GM18520 (cell line): ENCODE results near the gene PRSS48.
"Not testable (repeated sequence)": the region's sequence is repeated elsewhere in the genome, so short reads cannot be mapped to it uniquely, and the experiment has no call there.

Source experiments
- ATAC-seq: cut with Tn5 transposase; IDR thresholded peaks from one replicate; pipeline ENCODE4 v1.9.1; 2021; ENCODE audit not compliant: unreplicated experiment

The PRSS48 gene

DNA sequence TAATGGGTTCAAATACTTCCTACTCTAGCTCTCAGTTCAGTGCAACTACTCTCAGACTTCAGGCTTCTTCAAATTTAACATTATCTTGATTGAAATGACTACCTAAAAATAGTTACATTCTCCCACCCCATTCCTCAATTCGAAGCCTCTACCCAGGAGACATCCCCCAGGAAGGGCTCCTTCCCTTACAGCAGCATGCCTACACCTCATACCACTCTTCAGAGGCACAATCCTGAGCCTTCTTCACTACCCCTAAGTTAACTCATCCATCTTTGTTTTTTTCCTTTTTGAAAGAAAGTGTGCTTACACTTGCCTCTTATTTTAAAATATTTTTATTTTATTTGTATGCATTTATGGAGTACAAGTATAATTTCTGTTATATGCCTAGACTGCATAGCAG is 17.2 kb upstream of the PRSS48 start:
- ATAC-seq = no peak

DNA sequence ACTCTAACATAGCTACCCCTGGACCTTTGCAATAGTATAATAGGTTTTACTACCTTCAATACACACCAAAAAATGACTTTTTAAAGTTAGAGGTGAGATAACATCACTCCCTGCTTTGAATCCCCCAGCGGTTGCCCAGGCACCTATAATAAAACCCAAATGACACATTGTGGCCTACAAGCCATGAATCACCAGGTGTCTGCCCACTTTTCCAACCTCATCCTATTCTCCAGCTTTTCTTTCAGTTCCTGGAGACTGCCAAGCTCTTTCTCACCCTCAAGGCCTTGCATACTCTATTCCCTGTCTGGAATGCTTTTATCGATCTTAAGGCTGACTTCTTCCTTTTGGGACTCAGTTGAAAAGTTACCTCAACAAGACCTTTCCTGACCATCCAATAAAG is 16.4 kb upstream of the PRSS48 start:
- no peak for ATAC-seq

DNA sequence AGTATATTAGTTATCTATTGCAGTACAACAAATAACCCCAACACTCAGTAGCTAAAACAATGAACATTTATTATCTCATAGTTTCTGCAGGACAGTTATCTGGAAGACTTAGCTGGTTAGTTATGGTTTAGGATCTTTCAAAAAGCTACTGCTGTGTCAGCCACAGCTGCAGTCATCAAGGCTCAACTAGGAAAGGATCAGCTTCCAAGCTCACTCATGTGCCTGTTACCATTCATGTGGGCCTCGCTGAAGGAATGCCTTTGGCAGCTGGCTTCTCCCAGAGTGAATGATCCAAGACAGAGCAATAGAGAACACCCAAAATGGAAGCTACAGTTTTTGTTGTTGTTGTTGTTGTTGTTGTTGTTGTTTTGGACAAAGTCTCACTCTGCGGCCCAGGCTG is 13.5 kb upstream of the PRSS48 start:
- no peak for ATAC-seq

- ATAC-seq = no peak
Observed at GRCh38 chr4:151266497-151266896, 10.5 kb upstream of the PRSS48 start.

GRCh38 chr4:151267104-151267503 is 9.9 kb upstream of the PRSS48 start:
- ATAC-seq = no peak

DNA sequence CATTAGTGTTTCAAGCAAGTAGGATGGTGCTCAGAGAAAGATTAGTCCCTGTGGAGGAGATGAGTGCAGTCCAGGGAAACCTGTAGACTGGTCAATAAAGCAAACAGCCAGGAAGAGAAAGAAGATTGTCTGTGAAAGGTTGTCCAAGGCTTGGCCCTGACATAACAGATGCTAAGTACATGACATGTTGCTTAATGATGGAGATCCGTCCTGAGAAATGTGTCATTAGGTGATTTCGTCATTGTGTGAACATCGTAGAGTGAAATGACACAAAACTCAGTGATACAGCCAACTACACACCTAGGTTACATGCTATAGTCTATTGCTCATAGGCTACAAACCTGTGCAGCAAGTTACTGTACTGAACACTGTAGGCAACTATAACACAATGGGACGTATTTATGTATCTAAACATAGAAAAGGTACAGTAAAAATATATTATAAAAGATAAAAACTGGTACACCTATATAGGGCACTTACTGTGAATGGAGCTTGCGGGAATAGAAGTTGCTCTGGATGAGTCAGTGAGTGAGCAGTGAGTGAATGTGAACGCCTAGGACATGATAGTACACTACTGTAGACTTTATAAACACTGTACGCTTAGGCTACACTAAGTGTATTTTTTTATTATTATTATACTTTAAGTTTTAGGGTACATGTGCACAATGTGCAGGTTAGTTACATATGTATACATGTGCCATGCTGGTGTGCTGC is 9.0 kb upstream of the PRSS48 start:
- no peak for ATAC-seq

DNA sequence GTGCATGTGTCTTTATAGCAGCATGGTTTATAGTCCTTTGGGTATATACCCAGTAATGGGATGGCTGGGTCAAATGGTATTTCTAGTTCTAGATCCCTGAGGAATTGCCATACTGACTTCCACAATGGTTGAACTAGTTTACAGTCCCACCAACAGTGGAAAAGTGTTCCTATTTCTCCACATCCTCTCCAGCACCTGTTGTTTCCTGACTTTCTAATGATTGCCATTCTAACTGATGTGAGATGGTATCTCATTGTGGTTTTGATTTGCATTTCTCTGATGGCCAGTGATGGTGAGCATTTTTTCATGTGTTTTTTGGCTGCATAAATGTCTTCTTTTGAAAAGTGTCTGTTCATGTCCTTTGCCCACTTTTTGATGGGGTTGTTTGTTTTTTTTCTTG is 8.1 kb upstream of the PRSS48 start:
- ATAC-seq = not testable (repeated sequence)

DNA sequence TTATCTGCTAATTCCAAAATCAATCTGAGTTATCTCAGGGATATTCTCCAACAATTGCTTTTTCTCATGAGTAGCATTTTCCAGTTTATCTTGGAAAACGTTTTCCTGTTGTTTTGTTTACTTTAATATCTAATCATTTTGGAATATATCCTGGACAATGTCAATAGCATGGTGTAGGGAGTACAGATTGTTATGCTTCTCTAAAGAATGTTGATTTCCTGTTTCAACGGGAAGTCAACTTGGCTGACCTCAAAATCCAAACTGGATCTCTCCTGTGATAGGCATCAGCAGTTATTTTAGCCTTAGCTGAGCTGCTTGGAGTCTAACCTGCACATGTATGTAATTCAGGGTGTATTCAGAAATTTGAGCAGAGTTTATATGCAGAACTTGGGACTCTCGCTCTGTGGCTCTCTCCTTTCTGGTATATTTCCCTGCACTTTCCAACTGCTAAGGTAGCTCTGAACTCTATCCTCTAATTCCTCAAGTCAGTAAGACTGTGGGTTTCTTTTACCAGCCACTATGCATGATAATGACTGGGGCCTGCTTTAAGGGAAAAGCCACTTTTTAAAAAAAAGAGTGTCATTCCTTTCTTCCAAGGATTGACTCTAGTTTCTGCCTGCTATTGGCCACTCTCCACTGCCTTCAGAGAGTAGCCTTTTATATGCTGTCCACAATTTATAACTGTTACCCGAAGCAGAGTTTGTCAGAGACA is 7.7 kb downstream of the PRSS48 start:
- ATAC-seq = no peak

DNA sequence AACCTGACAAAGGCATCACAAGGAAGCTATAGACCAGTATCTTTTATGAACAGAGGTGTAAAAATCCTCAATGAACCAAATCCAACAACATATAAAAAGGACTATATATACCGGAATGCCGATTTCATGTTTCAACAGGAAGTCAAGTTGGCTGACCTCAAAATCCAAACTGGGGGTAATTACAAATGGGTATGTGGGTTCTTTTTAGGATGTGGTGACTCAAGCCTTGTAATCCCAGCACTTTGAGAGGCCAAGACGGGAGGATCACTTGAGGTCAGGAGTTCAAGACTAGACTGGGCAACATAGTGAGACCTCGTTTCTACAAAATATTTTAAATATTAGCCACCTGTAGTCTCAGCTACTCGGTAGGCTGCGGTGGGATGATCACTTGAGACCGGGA is 10.4 kb downstream of the PRSS48 start:
- ATAC-seq = no peak

- ATAC-seq = no peak
Observed at GRCh38 chr4:151291485-151291884, 14.5 kb downstream of the PRSS48 start.

DNA sequence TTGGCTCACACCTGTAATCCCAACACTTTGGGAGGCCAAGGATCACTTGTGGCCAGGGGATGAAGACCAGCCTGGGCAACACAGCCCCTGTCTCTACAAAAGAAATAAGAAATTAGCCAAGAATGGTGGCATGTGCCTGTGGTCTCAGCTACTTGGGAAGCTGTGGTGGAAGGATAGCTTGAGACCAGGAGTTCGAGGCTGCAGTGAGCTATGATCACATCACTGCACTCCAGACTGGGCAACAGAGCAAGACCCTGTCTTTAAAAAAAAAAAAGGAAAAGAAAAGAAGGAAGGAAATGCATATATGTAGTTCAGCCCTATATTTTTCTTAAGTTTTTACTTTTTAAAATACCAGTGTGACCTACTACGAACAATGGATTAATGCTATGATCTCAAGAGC is 15.1 kb downstream of the PRSS48 start:
- ATAC-seq = no peak

DNA sequence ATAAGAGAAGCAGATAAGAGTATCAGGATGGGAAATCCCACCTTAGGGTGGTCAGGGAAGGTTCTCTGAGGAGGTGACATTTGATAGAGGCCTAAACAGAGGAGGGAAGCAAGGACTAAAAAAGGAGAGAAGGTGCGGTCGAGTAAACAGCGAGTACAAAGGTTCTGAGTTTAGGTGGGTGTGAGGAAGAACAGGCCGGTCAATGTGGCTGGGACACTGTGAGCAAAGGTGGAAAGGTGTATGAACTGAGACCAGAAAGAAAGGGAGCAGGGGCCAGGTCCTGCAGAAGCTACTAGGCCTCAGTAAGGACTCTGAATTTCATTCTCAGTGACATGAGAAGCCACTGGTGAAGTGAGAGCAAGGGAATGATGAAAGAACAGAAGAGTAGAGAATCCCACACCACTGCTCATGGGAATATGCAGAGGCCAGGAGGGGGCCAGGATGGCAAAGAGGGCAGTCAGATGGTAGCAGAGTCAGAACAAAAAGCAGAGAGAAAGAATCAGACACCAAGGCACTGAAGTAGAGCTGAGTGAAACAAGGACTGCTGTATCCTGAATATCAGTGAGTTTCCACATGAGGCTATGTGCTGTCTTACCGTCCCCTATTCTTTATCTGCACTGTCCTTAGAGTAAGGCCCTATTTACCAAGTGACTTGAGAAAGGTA is 18.0 kb downstream of the PRSS48 start:
- no peak for ATAC-seq

DNA sequence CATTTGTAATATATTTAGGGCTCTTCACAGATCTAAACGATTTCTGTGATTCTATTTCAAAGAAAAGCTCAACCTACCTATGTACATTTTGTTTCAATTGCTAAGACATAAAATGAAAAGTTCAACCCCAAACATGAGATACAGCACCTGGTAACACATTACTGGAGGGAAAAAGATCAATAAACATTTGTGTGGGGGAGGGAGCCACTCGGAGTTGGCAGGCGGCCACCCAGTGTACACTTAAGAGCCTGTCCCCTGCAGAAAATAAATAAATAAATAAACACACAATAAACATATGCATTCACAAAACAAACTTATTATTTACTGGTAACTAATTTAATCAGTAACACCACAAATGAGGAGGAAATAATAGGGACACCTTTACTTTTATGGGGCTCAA is 19.3 kb downstream of the PRSS48 start:
- ATAC-seq = no peak

GRCh38 chr4:151297170-151297569 is 20.2 kb downstream of the PRSS48 start:
- ATAC-seq = no peak

DNA sequence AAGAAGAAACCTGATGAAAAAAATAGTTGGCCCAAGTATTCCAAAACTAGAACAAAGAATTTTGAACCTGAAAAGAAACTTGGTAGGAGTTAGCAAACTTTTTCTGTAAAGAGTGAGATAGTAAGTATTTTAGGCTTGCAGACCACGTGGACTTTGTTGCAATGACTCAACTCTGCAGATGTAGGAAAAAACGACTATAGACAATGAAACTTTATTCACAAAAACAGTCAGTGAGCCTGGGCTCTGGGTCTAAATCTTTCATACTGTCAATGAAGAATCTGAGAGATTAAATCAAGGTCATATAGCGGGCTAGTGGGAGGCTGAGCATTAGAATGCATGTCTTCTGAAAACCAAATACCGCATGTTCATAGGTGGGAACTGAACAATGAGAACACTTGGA is 25.5 kb downstream of the PRSS48 start:
- no peak for ATAC-seq

DNA sequence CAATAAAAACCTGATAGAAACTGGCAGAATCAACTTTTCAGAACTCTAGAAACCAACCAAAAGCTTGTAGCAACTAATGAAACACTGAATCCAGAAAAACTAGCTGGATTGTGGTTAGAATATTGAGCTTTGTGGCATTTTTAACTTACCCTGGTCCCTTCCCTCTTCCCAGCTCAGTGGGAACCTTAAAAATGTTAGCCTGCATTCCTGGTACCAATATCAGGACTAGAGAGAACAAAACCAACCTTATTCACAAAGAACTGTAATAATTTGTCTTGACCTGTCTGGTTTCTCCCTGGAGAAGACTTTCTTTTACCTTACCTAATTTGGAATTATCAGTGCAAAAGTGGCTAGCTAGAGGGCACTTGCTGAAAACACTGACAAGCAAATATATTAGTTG is 27.3 kb downstream of the PRSS48 start:
- ATAC-seq = no peak

GRCh38 chr4:151304755-151305154 is 27.8 kb downstream of the PRSS48 start:
- peak; percentile 83 for ATAC-seq

DNA sequence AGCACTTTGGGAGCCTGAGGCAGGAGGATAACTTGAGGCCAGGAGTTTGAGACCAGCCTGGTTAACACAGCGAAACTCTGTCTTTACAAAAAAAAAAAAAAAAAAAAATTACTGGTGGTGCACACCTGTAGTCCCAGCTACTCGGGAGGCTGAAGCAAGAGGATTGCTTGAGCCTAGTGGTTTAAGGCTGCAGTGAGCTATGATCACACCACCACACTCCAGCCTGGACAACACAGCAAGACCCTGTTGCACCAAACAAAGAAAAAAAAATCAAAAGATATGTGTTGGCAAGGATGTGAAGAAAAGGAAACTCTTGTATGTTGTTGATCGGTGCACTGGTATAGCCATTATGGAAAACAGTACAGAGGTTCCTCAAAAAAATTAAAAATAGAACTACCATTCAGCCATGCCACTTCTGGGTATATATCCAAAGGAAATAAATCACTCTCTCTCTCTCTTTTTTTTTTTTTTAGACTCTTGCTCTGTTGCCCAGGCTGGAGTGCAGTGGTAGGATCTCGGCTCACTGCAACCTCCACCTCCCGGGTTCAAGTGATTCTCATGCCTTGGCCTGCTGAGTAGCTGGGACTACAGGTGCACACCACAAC is 33.3 kb downstream of the PRSS48 start:
- ATAC-seq = no peak

DNA sequence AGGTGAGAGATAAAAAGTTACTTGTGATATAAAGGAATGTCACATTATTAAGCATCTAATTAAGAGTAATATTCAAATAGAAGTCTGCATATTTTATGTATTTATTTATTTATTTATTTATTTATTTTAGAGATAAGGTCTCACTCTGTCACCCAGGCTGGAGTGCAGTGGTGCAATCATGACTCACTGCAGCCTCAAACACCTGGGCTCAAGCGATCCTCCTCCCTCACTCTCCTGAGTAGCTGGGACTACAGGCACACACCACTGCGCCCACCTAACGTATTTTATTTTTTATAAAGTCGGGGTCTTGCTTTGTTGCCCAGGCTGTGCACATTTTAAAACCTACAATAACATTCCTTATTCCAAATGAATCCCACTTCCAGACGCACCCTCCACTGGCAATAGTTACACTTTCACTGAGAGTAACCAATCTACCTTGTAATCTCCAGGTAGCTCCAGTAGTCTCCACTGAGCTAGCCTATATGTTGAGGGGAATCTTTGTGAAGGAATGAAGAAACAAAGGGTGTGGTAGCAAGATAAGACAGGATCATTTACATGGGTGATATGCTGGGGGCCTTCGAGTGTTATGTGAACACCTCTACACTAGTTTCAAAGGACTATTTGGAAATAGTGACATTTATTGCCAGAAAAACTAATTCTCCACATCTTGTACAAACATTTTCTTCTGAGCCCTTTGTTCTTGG is 36.5 kb downstream of the PRSS48 start:
- no peak for ATAC-seq

GRCh38 chr4:151314010-151314355 is 37.0 kb downstream of the PRSS48 start:
- ATAC-seq = no peak

GRCh38 chr4:151314479-151314878 is 37.5 kb downstream of the PRSS48 start:
- no peak for ATAC-seq
